NT2/D1 (cell line): ENCODE results near the gene GCLC.

ENCODE experiments used
- DNase-seq: peaks from one replicate; pipeline ENCODE4 v3.0.0-alpha.2; 2011; ENCODE audit warnings: low read depth, low spot score
- H3K27me3 ChIP-seq: 2 replicates; pipeline ENCODE4 v1.6.0; 2011; ENCODE audit warnings: mild to moderate bottlenecking; ENCODE audit not compliant: insufficient read length, insufficient read depth
- H3K36me3 ChIP-seq: 2 replicates; pipeline ENCODE4 v1.6.1; 2011; ENCODE audit warnings: mild to moderate bottlenecking, low read length, mixed read lengths; ENCODE audit not compliant: insufficient read depth, insufficient read length
- H3K4me1 ChIP-seq: 2 replicates; pipeline ENCODE4 v1.5.1; 2011; ENCODE audit not compliant: insufficient read depth, insufficient read length
- H3K4me3 ChIP-seq: 2 replicates; pipeline ENCODE4 v1.5.1; 2011; ENCODE audit warnings: low read depth; ENCODE audit not compliant: insufficient read length
- H3K9ac ChIP-seq: 2 replicates; pipeline ENCODE4 v1.6.0; 2011; ENCODE audit warnings: low read depth; ENCODE audit not compliant: insufficient read length
- H3K9me3 ChIP-seq: 2 replicates; pipeline ENCODE4 v1.5.1; 2011; ENCODE audit warnings: mild to moderate bottlenecking, low read length; ENCODE audit not compliant: insufficient read depth
- SUZ12 ChIP-seq: IDR thresholded peaks from 2 replicates; pipeline ENCODE4 v1.6.1; 2011; ENCODE audit not compliant: insufficient read length, insufficient read depth; ENCODE audit errors: extremely low read depth
- YY1 ChIP-seq: IDR thresholded peaks from 2 replicates; pipeline ENCODE4 v1.6.1; 2011; ENCODE audit not compliant: insufficient read length, insufficient read depth
- ZNF274 ChIP-seq: IDR thresholded peaks from 2 replicates; pipeline ENCODE4 v1.6.1; 2011; ENCODE audit warnings: mild to moderate bottlenecking, low read depth, low read length

The GCLC gene

DNA sequence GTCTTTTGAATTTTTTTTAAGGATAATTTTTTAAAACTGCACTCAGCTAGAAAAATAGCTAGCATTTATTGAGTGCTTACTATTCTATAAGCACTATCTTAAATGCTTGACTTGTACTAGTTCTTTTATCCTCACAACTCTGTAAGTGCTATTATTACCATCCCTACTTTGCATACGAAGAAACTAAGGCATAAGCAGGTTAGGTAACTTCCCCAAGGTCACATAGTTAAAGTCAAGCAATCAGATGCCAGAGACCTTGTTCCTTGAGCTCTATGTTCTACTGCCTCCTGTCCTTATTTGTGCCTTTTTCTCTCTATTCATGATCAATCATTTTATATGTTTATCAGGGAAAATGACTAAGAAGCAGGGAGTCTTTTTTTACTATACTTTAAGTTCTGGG lies 65.0 kb downstream of the GCLC start:
- Histone ChIP-seq H3K4me3 (no peak overlapping the region), H3K36me3 (no peaks in the 10 kb centered on the region), H3K9ac (no peak overlapping the region), H3K4me1 (no peaks in the 10 kb centered on the region), H3K9me3 (no peaks in the 10 kb centered on the region), H3K27me3 (no peaks in the 10 kb centered on the region)
- no peak for DNase-seq
- no peak for TF ChIP-seq SUZ12
- TF ChIP-seq YY1 = no peak
- TF ChIP-seq ZNF274 = no peak

DNA sequence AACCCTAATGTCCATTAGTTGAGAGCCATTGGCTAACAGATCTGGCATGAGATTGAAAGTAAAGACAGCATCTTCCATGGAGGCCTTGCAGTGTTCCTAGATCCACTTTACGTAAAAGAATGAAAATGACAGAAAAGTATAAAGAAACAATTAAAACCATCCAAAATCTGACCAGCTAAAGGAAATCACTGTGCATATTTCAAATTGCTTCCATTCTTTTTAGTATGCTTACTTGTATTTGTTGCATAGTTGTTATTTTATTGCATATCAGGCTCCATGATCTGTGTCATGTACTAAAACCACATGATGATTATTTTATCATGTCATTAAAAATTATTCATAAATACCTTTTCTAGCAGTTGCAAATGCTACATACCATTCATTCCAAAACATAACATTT lies 67.9 kb downstream of the GCLC start:
- Histone ChIP-seq H3K27me3 (no peaks in the 10 kb centered on the region), H3K4me1 (no peaks in the 10 kb centered on the region), H3K9ac (no peak overlapping the region), H3K9me3 (no peaks in the 10 kb centered on the region), H3K4me3 (no peak overlapping the region), H3K36me3 (no peaks in the 10 kb centered on the region)
- DNase-seq = no peak
- TF ChIP-seq SUZ12 (no peak), YY1 (no peak), ZNF274 (no peak)

DNA sequence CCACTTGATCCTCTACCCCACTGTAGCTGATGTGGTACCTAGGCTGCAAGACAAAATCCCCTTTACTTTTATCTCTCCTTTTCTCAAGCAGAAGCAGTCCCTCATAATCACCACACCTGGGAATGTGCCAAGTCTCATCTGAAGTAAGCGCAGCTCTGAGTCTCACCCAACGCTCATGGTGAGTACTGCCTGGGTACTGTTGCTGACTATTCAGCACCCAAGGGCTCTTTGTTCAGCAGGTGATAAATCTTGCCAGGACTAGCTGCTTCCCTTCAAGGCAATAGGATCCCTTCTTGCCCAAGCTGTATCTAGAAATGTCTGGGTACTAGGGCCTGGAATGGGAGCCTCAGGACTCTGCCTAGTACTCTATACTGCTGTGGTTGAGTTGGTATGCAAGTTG lies 70.9 kb downstream of the GCLC start:
- TF ChIP-seq YY1 (no peak), ZNF274 (no peak), SUZ12 (no peak)
- Histone ChIP-seq H3K27me3 (no peaks in the 10 kb centered on the region), H3K9ac (no peak overlapping the region), H3K36me3 (no peaks in the 10 kb centered on the region), H3K4me3 (no peak overlapping the region), H3K9me3 (no peaks in the 10 kb centered on the region), H3K4me1 (no peaks in the 10 kb centered on the region)
- no peak for DNase-seq

DNA sequence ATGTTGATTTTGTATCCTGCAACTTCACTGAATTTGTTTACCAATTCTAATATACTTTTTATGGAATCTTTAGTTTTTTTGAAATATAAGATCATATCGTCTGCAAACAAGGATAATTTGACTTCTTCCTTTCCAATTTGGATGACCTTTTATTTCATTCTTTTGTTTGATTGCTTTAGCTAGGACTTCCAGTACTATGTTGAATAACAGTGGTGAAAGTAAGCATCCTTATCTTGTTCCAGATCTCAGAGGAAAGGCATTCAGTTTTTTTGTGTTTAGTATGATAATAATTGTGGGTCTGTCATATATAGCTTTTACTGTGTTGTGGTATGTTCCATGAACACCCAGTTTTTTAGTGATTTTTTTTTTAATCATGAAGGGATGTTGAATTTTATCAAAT lies 75.7 kb downstream of the GCLC start:
- no peak for DNase-seq
- Histone ChIP-seq H3K4me3 (no peak overlapping the region), H3K4me1 (no peaks in the 10 kb centered on the region), H3K9me3 (no peaks in the 10 kb centered on the region), H3K9ac (no peak overlapping the region), H3K36me3 (no peaks in the 10 kb centered on the region), H3K27me3 (no peaks in the 10 kb centered on the region)
- TF ChIP-seq ZNF274 = no peak
- TF ChIP-seq SUZ12 = no peak
- TF ChIP-seq YY1 = no peak

DNA sequence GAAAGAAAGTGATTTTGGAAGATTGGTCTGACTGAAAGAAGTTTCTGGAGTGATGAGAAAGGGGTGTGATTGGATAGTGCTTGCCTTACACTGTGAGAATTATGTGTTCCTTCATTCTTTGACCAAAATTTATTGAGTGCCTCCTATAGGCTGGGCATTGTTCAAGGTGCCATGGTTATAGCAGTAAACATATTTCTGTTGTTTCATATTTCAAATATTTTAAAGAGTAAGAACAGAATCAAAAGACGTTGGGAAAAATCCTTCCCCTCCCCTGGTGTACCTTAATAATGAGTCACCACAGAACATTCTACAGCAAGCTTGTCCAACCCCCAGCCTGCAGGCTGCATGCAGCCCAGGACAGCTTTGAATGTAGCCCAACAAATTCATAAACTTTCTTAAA lies 78.6 kb downstream of the GCLC start:
- TF ChIP-seq YY1 = no peak
- no peak for TF ChIP-seq SUZ12
- TF ChIP-seq ZNF274 = no peak
- no peak for DNase-seq
- Histone ChIP-seq H3K9ac (no peak overlapping the region), H3K27me3 (no peaks in the 10 kb centered on the region), H3K36me3 (no peaks in the 10 kb centered on the region), H3K9me3 (no peaks in the 10 kb centered on the region), H3K4me1 (no peaks in the 10 kb centered on the region), H3K4me3 (no peak overlapping the region)

DNA sequence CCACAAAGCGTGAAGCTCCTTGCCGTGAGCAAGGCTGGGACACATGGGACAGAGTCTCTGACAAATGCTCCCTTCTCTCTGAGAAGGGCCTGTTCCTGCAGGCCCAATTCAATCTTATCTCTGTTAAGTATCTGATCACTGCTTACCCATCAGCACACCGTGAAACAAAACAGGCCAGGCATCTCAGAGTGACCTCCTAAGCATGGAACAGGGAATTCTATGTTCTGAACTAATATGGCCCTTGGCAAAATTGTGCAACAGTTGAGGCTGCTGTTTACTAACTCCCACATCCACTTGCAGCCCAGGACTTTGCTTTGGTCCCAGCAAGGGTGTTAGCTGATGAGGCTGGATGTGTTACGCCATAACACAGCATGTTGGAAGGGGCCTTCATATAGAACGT lies 79.2 kb downstream of the GCLC start:
- no peaks in the 10 kb centered on the region for H3K27me3 ChIP-seq
- no peaks in the 10 kb centered on the region for H3K9me3 ChIP-seq
- no peaks in the 10 kb centered on the region for H3K4me1 ChIP-seq
- no peaks in the 10 kb centered on the region for H3K36me3 ChIP-seq
- TF ChIP-seq YY1 (no peak), SUZ12 (no peak), ZNF274 (no peak)
- no peak overlapping the region for H3K9ac ChIP-seq
- no peak for DNase-seq
- no peak overlapping the region for H3K4me3 ChIP-seq

DNA sequence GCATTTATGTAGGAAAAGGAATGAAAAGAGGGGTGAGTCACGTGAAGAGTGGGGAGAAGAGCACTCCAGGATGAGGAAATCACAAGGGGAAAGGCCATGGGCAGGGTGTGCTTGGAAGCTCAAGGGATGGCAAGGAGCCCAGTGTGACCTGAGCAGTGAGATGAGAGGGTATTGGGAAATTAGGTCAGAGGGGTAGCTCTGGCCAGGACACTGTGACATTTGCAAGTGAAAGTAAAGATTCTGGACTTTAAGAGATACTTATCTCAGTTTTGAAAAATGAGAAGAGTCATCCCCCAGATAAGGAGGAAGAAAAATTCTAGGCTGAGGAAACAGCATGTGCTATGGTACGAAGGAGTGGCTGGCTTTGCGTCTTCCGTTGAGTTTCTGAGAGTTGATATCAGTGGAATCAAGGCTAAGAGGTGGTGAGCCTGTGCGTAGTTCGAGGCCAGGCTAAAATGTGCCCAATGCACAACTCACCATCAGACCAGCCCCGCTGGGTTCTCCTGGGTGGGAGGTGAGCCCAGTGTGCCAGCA lies 79.9 kb downstream of the GCLC start:
- Histone ChIP-seq H3K9me3 (no peaks in the 10 kb centered on the region), H3K4me3 (no peak overlapping the region), H3K9ac (no peak overlapping the region), H3K27me3 (no peaks in the 10 kb centered on the region), H3K36me3 (no peaks in the 10 kb centered on the region), H3K4me1 (no peaks in the 10 kb centered on the region)
- DNase-seq = no peak
- TF ChIP-seq SUZ12 (no peak), ZNF274 (no peak), YY1 (no peak)
